ENCODE results near the gene AFF1. TPM values are rescaled to one million over a fixed set of nuclear protein-coding genes. Genes with fewer than 3 reads are reported as not detected.
"Not testable (repeated sequence)": the region's sequence is repeated elsewhere in the genome, so short reads cannot be mapped to it uniquely, and the experiment has no call there.

AFF1 gene
- total and polyA plus RNA-seq, 4 donors, result 4.8 to 107 (median 57.3) TPM

- intact Hi-C loops (cut with DNase I), result no loop called here
- peaks cover 10% of the 10 kb centered on the region in 2 donors for H3K4me1 ChIP-seq (ENCODE audit: control insufficient read depth in 1 of 2, insufficient read depth in 2 of 2, low read length in 2 of 2)
- H3K27ac ChIP-seq (ENCODE audit: low read depth in 1 of 2, low read length in 2 of 2), result peak overlapping the region; percentile 76 to 96
- ATAC-seq (ENCODE audit: low FRiP score), result no peak
- H3K27me3 ChIP-seq (ENCODE audit: control insufficient read depth in 1 of 2, insufficient read depth in 2 of 2, low read length in 1 of 2), result no peaks in the 10 kb centered on the region
- WGBS, 2 donors, result 64 to 71% methylated on average over 3 of the region's 3 CpGs
- no peak for DNase-seq
- no peak overlapping the region for H3K4me3 ChIP-seq (ENCODE audit: low read length in 2 of 2)
- H3K36me3 ChIP-seq (ENCODE audit: control insufficient read depth in 1 of 2, insufficient read depth in 2 of 2, low read length in 1 of 2), result no peaks in the 10 kb centered on the region
- no peaks in the 10 kb centered on the region for H3K9me3 ChIP-seq (ENCODE audit: control insufficient read depth, low read length)
These were observed 145.7 kb downstream of the AFF1 start for GRCh38 chr4:87080462-87080861.

- Histone ChIP-seq H3K27ac (ENCODE audit: low read depth in 1 of 2, low read length in 2 of 2) (no peak overlapping the region), H3K4me3 (ENCODE audit: low read length in 2 of 2) (no peak overlapping the region), H3K36me3 (ENCODE audit: control insufficient read depth in 1 of 2, insufficient read depth in 2 of 2, low read length in 1 of 2) (no peaks in the 10 kb centered on the region), H3K9me3 (ENCODE audit: control insufficient read depth, low read length) (peaks cover under 1% of the 10 kb centered on the region), H3K4me1 (ENCODE audit: control insufficient read depth in 1 of 2, insufficient read depth in 2 of 2, low read length in 2 of 2) (peaks cover 8 to 10% of the 10 kb centered on the region in 2 donors), H3K27me3 (ENCODE audit: control insufficient read depth in 1 of 2, insufficient read depth in 2 of 2, low read length in 1 of 2) (no peaks in the 10 kb centered on the region)
- DNase-seq (no peak), ATAC-seq (ENCODE audit: low FRiP score) (no peak)
- intact Hi-C loops (cut with DNase I), result no loop called here
- WGBS, 2 donors, result 4 to 5% methylated on average over 5 of the region's 5 CpGs
These were observed 147.0 kb downstream of the AFF1 start for GRCh38 chr4:87081826-87082225.

- H3K9me3 ChIP-seq (ENCODE audit: control insufficient read depth, low read length); ATAC-seq (ENCODE audit: low FRiP score); DNase-seq; H3K4me1 ChIP-seq (ENCODE audit: control insufficient read depth in 1 of 2, insufficient read depth in 2 of 2, low read length in 2 of 2); H3K27me3 ChIP-seq (ENCODE audit: control insufficient read depth in 1 of 2, insufficient read depth in 2 of 2, low read length in 1 of 2); H3K27ac ChIP-seq (ENCODE audit: low read depth in 1 of 2, low read length in 2 of 2); intact Hi-C loops (cut with DNase I); H3K4me3 ChIP-seq (ENCODE audit: low read length in 2 of 2); H3K36me3 ChIP-seq (ENCODE audit: control insufficient read depth in 1 of 2, insufficient read depth in 2 of 2, low read length in 1 of 2): not testable (repeated sequence)
- 96 to 98% methylated on average over 11 of the region's 11 CpGs for WGBS, 2 donors
These were observed 150.9 kb downstream of the AFF1 start for GRCh38 chr4:87085732-87086131.

- no peaks in the 10 kb centered on the region for H3K4me1 ChIP-seq (ENCODE audit: control insufficient read depth in 1 of 2, insufficient read depth in 2 of 2, low read length in 2 of 2)
- intact Hi-C loops (cut with DNase I), result no loop called here
- H3K27me3 ChIP-seq (ENCODE audit: control insufficient read depth in 1 of 2, insufficient read depth in 2 of 2, low read length in 1 of 2), result no peaks in the 10 kb centered on the region
- no peaks in the 10 kb centered on the region for H3K36me3 ChIP-seq (ENCODE audit: control insufficient read depth in 1 of 2, insufficient read depth in 2 of 2, low read length in 1 of 2)
- no peak overlapping the region for H3K4me3 ChIP-seq (ENCODE audit: low read length in 2 of 2)
- WGBS, 2 donors, result 94 to 97% methylated on average over 12 of the region's 12 CpGs
- DNase-seq (no peak), ATAC-seq (ENCODE audit: low FRiP score) (no peak)
- no peak overlapping the region for H3K27ac ChIP-seq (ENCODE audit: low read depth in 1 of 2, low read length in 2 of 2)
- peaks cover 2% of the 10 kb centered on the region for H3K9me3 ChIP-seq (ENCODE audit: control insufficient read depth, low read length)
These were observed 151.5 kb downstream of the AFF1 start for GRCh38 chr4:87086143-87086805.

- Histone ChIP-seq H3K27me3 (ENCODE audit: control insufficient read depth in 1 of 2, insufficient read depth in 2 of 2, low read length in 1 of 2) (no peaks in the 10 kb centered on the region), H3K4me3 (ENCODE audit: low read length in 2 of 2) (no peak overlapping the region), H3K27ac (ENCODE audit: low read depth in 1 of 2, low read length in 2 of 2) (peak overlapping the region in 1 of 2 donors; percentile 52), H3K4me1 (ENCODE audit: control insufficient read depth in 1 of 2, insufficient read depth in 2 of 2, low read length in 2 of 2) (no peaks in the 10 kb centered on the region), H3K36me3 (ENCODE audit: control insufficient read depth in 1 of 2, insufficient read depth in 2 of 2, low read length in 1 of 2) (no peaks in the 10 kb centered on the region), H3K9me3 (ENCODE audit: control insufficient read depth, low read length) (peaks cover 2% of the 10 kb centered on the region)
- intact Hi-C loops (cut with DNase I), result no loop called here
- 83 to 86% methylated on average over 1 of the region's 1 CpG for WGBS, 2 donors
- DNase-seq (no peak), ATAC-seq (ENCODE audit: low FRiP score) (no peak)
These were observed 152.2 kb downstream of the AFF1 start for GRCh38 chr4:87087015-87087414.

GRCh38 chr4:87087420-87087819 lies 152.6 kb downstream of the AFF1 start:
- no peaks in the 10 kb centered on the region for H3K4me1 ChIP-seq (ENCODE audit: control insufficient read depth in 1 of 2, insufficient read depth in 2 of 2, low read length in 2 of 2)
- WGBS, 2 donors, result 81 to 82% methylated on average over 1 of the region's 1 CpG

GRCh38 chr4:87088186-87088585 lies 153.4 kb downstream of the AFF1 start:
- peaks cover 2% of the 10 kb centered on the region for H3K9me3 ChIP-seq (ENCODE audit: control insufficient read depth, low read length)
- ATAC-seq (ENCODE audit: low FRiP score) (no peak), DNase-seq (no peak)
- H3K36me3 ChIP-seq (ENCODE audit: control insufficient read depth in 1 of 2, insufficient read depth in 2 of 2, low read length in 1 of 2), result no peaks in the 10 kb centered on the region
- H3K27ac ChIP-seq (ENCODE audit: low read depth in 1 of 2, low read length in 2 of 2), result no peak overlapping the region
- no peaks in the 10 kb centered on the region for H3K27me3 ChIP-seq (ENCODE audit: control insufficient read depth in 1 of 2, insufficient read depth in 2 of 2, low read length in 1 of 2)
- no peak overlapping the region for H3K4me3 ChIP-seq (ENCODE audit: low read length in 2 of 2)
- intact Hi-C loops (cut with DNase I), result no loop called here
- WGBS, 2 donors, result 97% methylated on average over 8 of the region's 8 CpGs
- H3K4me1 ChIP-seq (ENCODE audit: control insufficient read depth in 1 of 2, insufficient read depth in 2 of 2, low read length in 2 of 2), result no peaks in the 10 kb centered on the region

More at GRCh38 chr4:87087420-87087819, 152.6 kb downstream of the AFF1 start:
- Histone ChIP-seq H3K9me3 (ENCODE audit: control insufficient read depth, low read length) (peaks cover 2% of the 10 kb centered on the region), H3K27me3 (ENCODE audit: control insufficient read depth in 1 of 2, insufficient read depth in 2 of 2, low read length in 1 of 2) (no peaks in the 10 kb centered on the region), H3K36me3 (ENCODE audit: control insufficient read depth in 1 of 2, insufficient read depth in 2 of 2, low read length in 1 of 2) (no peaks in the 10 kb centered on the region), H3K27ac (ENCODE audit: low read depth in 1 of 2, low read length in 2 of 2) (no peak overlapping the region), H3K4me3 (ENCODE audit: low read length in 2 of 2) (no peak overlapping the region)
- intact Hi-C loops (cut with DNase I), result no loop called here
- no peak for DNase-seq
- no peak for ATAC-seq (ENCODE audit: low FRiP score)

GRCh38 chr4:87089368-87089767 lies 154.6 kb downstream of the AFF1 start:
- 82 to 86% methylated on average over 3 of the region's 3 CpGs for WGBS, 2 donors
- DNase-seq (no peak), ATAC-seq (ENCODE audit: low FRiP score) (no peak)
- H3K36me3 ChIP-seq (ENCODE audit: control insufficient read depth in 1 of 2, insufficient read depth in 2 of 2, low read length in 1 of 2), result no peaks in the 10 kb centered on the region
- intact Hi-C loops (cut with DNase I), result no loop called here
- no peaks in the 10 kb centered on the region for H3K27me3 ChIP-seq (ENCODE audit: control insufficient read depth in 1 of 2, insufficient read depth in 2 of 2, low read length in 1 of 2)
- peaks cover 2% of the 10 kb centered on the region for H3K9me3 ChIP-seq (ENCODE audit: control insufficient read depth, low read length)
- no peak overlapping the region for H3K4me3 ChIP-seq (ENCODE audit: low read length in 2 of 2)
- peaks cover 0 to 2% of the 10 kb centered on the region in 2 donors for H3K4me1 ChIP-seq (ENCODE audit: control insufficient read depth in 1 of 2, insufficient read depth in 2 of 2, low read length in 2 of 2)
- H3K27ac ChIP-seq (ENCODE audit: low read depth in 1 of 2, low read length in 2 of 2), result no peak overlapping the region

- H3K4me3 ChIP-seq (ENCODE audit: low read length in 2 of 2), result no peak overlapping the region
- intact Hi-C loops (cut with DNase I), result loop anchor here in 1 of 2 donors (5.0 kb wide), 1 partner anchor 153 kb away; the partner anchor contains the start of gene AFF1
- peaks cover 2% of the 10 kb centered on the region for H3K9me3 ChIP-seq (ENCODE audit: control insufficient read depth, low read length)
- no peaks in the 10 kb centered on the region for H3K36me3 ChIP-seq (ENCODE audit: control insufficient read depth in 1 of 2, insufficient read depth in 2 of 2, low read length in 1 of 2)
- WGBS, 2 donors, result 92 to 97% methylated on average over 3 of the region's 3 CpGs
- no peaks in the 10 kb centered on the region for H3K27me3 ChIP-seq (ENCODE audit: control insufficient read depth in 1 of 2, insufficient read depth in 2 of 2, low read length in 1 of 2)
- DNase-seq (no peak), ATAC-seq (ENCODE audit: low FRiP score) (no peak)
- H3K27ac ChIP-seq (ENCODE audit: low read depth in 1 of 2, low read length in 2 of 2), result no peak overlapping the region
- peaks cover 0 to 2% of the 10 kb centered on the region in 2 donors for H3K4me1 ChIP-seq (ENCODE audit: control insufficient read depth in 1 of 2, insufficient read depth in 2 of 2, low read length in 2 of 2)
These were observed 155.5 kb downstream of the AFF1 start for GRCh38 chr4:87090305-87090704.
